ENCODE data around the gene WNT7B. TPM values are rescaled to one million over a fixed set of nuclear protein-coding genes. Genes with fewer than 3 reads are reported as not detected.
A peak's percentile ranks its signal among the peaks of the same experiment; 100 is the strongest.

Gene WNT7B
- total RNA-seq, 1 experiment from 2014 or later = 5.6 TPM

DNA sequence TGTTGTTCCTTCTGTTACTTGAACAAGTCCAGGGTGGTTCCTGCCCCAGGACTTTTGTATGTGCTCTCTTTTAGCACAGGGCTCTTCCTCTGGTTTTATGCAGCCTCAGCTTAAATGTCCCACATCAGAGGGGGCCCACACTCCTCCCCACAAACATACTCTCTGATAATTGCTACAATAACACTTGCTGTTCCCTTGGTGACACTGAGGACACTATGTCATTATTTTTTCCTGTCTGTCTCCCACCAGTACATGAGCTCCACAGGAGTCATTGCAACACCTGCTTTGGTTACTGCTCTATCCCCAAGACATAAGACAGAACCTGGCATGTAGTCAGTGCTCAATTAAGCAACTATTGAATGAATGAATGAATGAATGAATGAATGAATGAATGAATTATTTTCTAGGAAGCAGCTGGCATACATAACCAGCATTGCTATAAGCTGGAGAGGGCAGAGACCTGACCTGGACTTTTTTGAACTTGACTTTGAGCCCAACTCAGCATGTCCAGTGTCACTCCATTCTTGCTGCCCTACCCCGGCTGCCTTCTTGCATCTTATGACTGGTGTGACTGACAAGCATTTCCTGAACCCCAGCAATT, 7.5 kb upstream of the WNT7B start:
- no peaks in the 10 kb centered on the region for H3K36me3 ChIP-seq
- H3K4me3 ChIP-seq = no peak overlapping the region
- no peaks in the 10 kb centered on the region for H3K27me3 ChIP-seq
- H3K9me3 ChIP-seq = peaks cover 3% of the 10 kb centered on the region; the same call in 1 of the 2 replicates
- DNase-seq = no peak

DNA sequence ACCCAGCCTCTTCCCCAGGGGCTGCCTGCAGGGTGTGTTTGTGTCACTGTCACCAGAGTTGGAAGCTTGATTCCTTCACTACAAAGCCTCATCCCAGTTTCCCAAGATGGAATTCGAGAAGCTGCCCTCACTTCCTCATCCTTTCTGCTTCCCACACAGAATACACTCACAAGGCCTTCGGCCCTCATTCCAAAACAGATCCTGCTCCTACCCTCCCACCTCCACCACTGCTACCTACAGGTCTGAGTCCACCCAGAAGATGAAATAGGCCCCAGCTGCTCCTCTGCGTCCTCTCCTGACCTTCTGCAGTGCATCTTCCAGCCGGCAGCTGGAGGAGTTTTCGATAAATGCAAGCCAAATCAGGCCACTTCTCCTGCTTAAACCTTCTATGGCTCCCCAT, 6.8 kb upstream of the WNT7B start:
- H3K27me3 ChIP-seq = no peaks in the 10 kb centered on the region
- H3K4me3 ChIP-seq = no peak overlapping the region
- peaks cover 3% of the 10 kb centered on the region; the same call in 1 of the 2 replicates for H3K9me3 ChIP-seq
- H3K36me3 ChIP-seq = no peaks in the 10 kb centered on the region
- no peak for DNase-seq

- Histone ChIP-seq H3K4me3 (no peak overlapping the region), H3K9me3 (peaks cover 3% of the 10 kb centered on the region; the same call in 1 of the 2 replicates), H3K36me3 (no peaks in the 10 kb centered on the region), H3K27me3 (no peaks in the 10 kb centered on the region)
- no peak for DNase-seq
Measured at GRCh38 chr22:45980761-45981160, 3.8 kb upstream of the WNT7B start.

DNA sequence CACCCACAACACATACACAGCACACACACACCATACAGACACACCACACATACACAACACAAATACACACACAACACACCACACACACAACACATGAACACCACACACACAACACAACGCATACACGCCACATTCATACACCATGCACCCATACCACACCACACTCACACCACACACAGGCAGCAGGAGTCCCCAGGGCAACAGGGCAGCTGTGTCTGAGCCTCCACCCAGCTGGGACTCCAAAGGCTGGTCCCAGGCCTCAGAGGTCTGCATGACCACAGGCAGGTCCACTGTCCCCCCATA, 3.3 kb upstream of the WNT7B start:
- Histone ChIP-seq H3K36me3 (no peaks in the 10 kb centered on the region), H3K9me3 (peaks cover 3% of the 10 kb centered on the region; the same call in 1 of the 2 replicates), H3K27me3 (no peaks in the 10 kb centered on the region), H3K4me3 (no peak overlapping the region)
- no peak for DNase-seq

DNA sequence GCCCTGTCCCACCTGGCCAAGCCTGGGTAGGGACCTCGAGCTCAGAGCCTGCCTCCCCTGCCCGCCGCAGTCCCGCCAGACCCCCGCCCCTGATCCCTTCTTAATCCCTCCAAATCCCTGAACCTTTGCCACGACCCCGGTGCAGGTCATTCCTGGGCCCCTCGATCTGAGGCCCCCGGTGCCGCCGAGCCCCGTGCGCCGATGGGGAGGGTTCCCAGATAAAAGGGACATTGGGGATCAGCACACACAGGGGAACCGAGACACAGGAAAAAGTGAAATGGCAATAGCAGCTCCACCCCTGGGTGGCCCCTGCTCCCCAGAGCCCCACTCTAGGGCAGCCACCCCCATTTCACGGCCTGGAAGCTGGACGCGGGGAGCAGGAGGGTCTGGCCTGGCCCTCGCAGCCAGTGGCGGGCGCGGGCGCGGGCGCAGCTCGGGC, 1.3 kb upstream of the WNT7B start:
- no peak for DNase-seq
- no peaks in the 10 kb centered on the region for H3K27me3 ChIP-seq
- no peaks in the 10 kb centered on the region for H3K36me3 ChIP-seq
- H3K4me3 ChIP-seq = peak overlapping the region; percentile 76; the same call in 1 of the 2 replicates
- peaks cover 3% of the 10 kb centered on the region; the same call in 1 of the 2 replicates for H3K9me3 ChIP-seq

- no peaks in the 10 kb centered on the region for H3K27me3 ChIP-seq
- H3K9me3 ChIP-seq = peaks cover 3% of the 10 kb centered on the region; the same call in 1 of the 2 replicates
- DNase-seq = no peak
- no peak overlapping the region for H3K4me3 ChIP-seq
- H3K36me3 ChIP-seq = no peaks in the 10 kb centered on the region
Measured at GRCh38 chr22:45977551-45978274, 751 bp upstream of the WNT7B start.

DNA sequence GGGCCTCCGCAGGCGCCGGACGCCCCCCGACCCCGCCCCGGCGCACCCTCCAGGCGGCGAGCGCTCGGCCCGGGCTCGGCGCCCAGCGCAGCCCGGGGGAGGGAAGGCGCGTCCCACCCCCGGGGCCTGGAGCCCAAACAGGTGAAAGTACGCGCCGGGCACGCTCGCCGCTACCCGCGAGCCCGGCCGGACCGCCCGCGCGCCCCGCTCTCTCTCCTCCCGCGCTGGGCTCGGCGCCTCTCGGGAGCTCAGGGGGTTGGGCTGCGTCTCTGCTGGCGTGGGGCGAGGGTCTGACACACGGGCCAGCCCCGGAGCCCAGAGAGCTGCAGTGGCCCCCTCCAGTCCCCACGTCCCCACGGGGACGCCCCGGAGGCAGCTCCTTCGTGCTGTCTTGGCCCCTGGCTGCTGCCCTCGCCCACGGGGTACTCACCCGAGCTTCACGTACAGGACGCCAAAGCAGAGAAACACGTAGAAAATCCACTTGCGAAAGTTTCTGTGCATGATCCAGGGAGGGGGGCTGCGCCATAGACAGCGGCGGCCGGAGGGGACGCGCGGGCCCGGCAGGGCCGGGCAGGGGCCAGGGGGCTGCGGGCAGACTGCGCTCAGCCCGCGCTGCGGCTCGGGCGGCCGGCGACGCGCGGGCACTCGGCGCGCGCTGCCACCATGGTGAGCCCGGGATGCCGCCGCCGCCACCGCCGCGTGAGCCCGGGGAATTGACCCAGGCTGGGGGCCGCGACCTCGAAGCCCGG, 534 bp downstream of the WNT7B start:
- Histone ChIP-seq H3K4me3 (peak overlapping the region; percentile 61), H3K36me3 (no peaks in the 10 kb centered on the region; the same call in 1 of the 2 replicates), H3K27me3 (no peaks in the 10 kb centered on the region), H3K9me3 (peaks cover 3% of the 10 kb centered on the region; the same call in 1 of the 2 replicates)
- no peak for DNase-seq

GRCh38 chr22:45975164-45976161, 1.5 kb downstream of the WNT7B start:
- Histone ChIP-seq H3K4me3 (no peak overlapping the region), H3K9me3 (peaks cover 3% of the 10 kb centered on the region; the same call in 1 of the 2 replicates), H3K36me3 (no peaks in the 10 kb centered on the region; the same call in 1 of the 2 replicates), H3K27me3 (no peaks in the 10 kb centered on the region)
- DNase-seq = no peak

DNA sequence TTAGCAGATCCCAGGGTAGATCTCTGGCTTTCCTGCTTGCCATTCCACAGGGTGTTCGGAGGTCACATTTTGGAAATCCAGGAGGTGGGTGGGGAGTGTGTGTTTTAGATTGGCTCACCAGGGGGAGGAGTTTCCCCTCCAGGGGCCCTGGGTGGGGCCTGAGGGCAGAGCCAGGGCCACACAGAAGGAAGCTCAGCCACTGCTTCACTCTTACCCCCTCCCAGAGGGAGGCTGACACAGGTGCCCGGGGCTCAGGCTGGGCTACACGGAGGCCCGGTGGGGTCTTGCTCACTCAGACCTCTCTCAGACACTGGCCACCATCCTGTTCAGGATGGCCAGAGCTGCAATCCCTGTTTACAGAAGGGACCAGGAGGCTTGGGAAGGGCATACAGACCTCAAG, 2.5 kb downstream of the WNT7B start:
- H3K27me3 ChIP-seq = no peaks in the 10 kb centered on the region
- DNase-seq = peak; percentile 33

DNA sequence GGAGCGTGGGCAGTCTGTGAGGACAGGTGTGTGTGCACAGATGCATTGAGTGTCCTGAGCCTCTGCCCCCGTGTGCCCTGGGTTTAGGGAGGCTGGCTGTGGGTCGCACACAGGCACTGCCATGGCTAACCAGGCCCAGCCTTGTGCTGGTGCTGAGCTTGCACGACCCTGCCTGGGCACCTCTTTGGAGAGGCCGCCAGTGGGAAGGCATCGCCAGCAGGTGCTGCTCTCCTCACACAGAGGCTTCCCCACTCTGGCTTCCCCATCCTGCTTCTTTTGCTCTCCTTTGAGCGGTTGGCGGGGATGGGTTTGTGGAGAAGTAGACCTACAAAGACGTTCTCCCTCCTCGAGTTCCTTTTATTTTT, 4.1 kb downstream of the WNT7B start:
- H3K36me3 ChIP-seq = peaks cover 3% of the 10 kb centered on the region
- no peaks in the 10 kb centered on the region for H3K27me3 ChIP-seq
- no peak for DNase-seq
- H3K4me3 ChIP-seq = no peak overlapping the region
- H3K9me3 ChIP-seq = no peaks in the 10 kb centered on the region

More for the DNA sequence above, 2.5 kb downstream of the WNT7B start:
- H3K9me3 ChIP-seq = no peaks in the 10 kb centered on the region; the same call in 1 of the 2 replicates
- H3K4me3 ChIP-seq = no peak overlapping the region
- no peaks in the 10 kb centered on the region; the same call in 1 of the 2 replicates for H3K36me3 ChIP-seq

- peaks cover 3% of the 10 kb centered on the region for H3K36me3 ChIP-seq
- H3K9me3 ChIP-seq = no peaks in the 10 kb centered on the region
- H3K27me3 ChIP-seq = no peaks in the 10 kb centered on the region
- no peak for DNase-seq
- no peak overlapping the region for H3K4me3 ChIP-seq
Measured at GRCh38 chr22:45972091-45972888, 4.7 kb downstream of the WNT7B start.

GRCh38 chr22:45971408-45972028, 5.4 kb downstream of the WNT7B start:
- no peak overlapping the region for H3K4me3 ChIP-seq
- H3K9me3 ChIP-seq = no peaks in the 10 kb centered on the region
- peaks cover 3% of the 10 kb centered on the region for H3K36me3 ChIP-seq
- no peak for DNase-seq
- no peaks in the 10 kb centered on the region for H3K27me3 ChIP-seq

GRCh38 chr22:45970705-45971407, 6.1 kb downstream of the WNT7B start:
- Histone ChIP-seq H3K4me3 (no peak overlapping the region), H3K9me3 (no peaks in the 10 kb centered on the region), H3K27me3 (no peaks in the 10 kb centered on the region), H3K36me3 (peaks cover 3% of the 10 kb centered on the region)
- DNase-seq = no peak

DNA sequence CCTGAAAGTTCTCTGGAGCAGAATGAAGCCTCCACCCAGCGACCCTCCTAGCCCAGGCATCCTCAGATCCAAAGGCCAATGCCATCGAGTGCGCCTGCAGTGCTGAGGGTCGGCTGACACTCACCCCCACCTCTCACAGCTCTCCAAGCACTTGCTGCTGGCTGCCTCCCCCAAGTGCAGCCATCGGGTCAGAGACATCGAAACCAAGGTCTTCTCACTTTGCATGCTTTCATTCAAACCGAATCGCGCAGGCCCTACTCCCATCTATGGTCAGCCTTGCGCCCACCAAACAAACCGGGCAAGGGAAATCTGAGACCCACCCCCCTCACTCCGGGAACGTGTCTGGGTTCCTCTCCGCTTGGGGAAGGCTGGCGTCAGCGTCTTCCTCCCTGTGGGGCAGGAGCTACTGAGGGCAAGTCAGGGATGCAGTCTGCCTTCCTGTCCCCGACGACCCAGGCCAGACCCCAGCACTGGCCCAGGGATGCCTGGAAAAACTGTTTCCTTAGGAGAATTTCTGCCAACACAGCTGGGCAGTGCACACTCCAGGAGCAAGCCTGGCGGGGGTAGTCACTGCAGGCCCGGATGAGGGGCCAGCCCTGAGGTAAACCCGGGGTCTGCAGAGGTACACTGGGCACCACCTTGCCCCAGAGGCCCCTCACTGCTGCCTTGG, 7.0 kb downstream of the WNT7B start:
- DNase-seq = no peak
- Histone ChIP-seq H3K9me3 (no peaks in the 10 kb centered on the region), H3K36me3 (peaks cover 3% of the 10 kb centered on the region), H3K4me3 (no peak overlapping the region), H3K27me3 (no peaks in the 10 kb centered on the region)
